ENCODE measurements around the gene ATP10D. TPM values are rescaled to one million over a fixed set of nuclear protein-coding genes. Genes with fewer than 3 reads are reported as not detected.
A peak's percentile ranks its signal among the peaks of the same experiment; 100 is the strongest.

Gene ATP10D
- total RNA-seq, 1 donor = 50.0 TPM

GRCh38 chr4:47570816-47571215 is 85.7 kb downstream of the ATP10D start:
- no peak for TF ChIP-seq CTCF (IDR thresholded peaks at IDR 0.05; ENCODE audit: insufficient read depth, low read length)
- DNase-seq (ENCODE audit: low read depth) = no peak
- no peak overlapping the region for H3K4me3 ChIP-seq (ENCODE audit: low read depth, low read length)

- DNase-seq (ENCODE audit: low read depth) = no peak
- no peak overlapping the region for H3K4me3 ChIP-seq (ENCODE audit: low read depth, low read length)
- TF ChIP-seq CTCF (IDR thresholded peaks at IDR 0.05; ENCODE audit: insufficient read depth, low read length) = no peak
These were observed 87.9 kb downstream of the ATP10D start for GRCh38 chr4:47572981-47573380.

- peak; percentile 48 for DNase-seq (ENCODE audit: low read depth)
- no peak overlapping the region for H3K4me3 ChIP-seq (ENCODE audit: low read depth, low read length)
- no peak for TF ChIP-seq CTCF (IDR thresholded peaks at IDR 0.05; ENCODE audit: insufficient read depth, low read length)
These were observed 92.9 kb downstream of the ATP10D start for GRCh38 chr4:47577779-47578553.

- no peak for TF ChIP-seq CTCF (IDR thresholded peaks at IDR 0.05; ENCODE audit: insufficient read depth, low read length)
- H3K4me3 ChIP-seq (ENCODE audit: low read depth, low read length) = no peak overlapping the region
- DNase-seq (ENCODE audit: low read depth) = no peak
These were observed 94.2 kb downstream of the ATP10D start for GRCh38 chr4:47579235-47579634.

GRCh38 chr4:47590325-47590724 is 105.2 kb downstream of the ATP10D start:
- no peak for TF ChIP-seq CTCF (IDR thresholded peaks at IDR 0.05; ENCODE audit: insufficient read depth, low read length)
- no peak overlapping the region for H3K4me3 ChIP-seq (ENCODE audit: low read depth, low read length)
- DNase-seq (ENCODE audit: low read depth) = no peak

- no peak for TF ChIP-seq CTCF (IDR thresholded peaks at IDR 0.05; ENCODE audit: insufficient read depth, low read length)
- DNase-seq (ENCODE audit: low read depth) = no peak
These were observed 112.6 kb downstream of the ATP10D start for GRCh38 chr4:47597696-47598095.

GRCh38 chr4:47598320-47598719 is 113.2 kb downstream of the ATP10D start:
- no peak for TF ChIP-seq CTCF (IDR thresholded peaks at IDR 0.05; ENCODE audit: insufficient read depth, low read length)
- DNase-seq (ENCODE audit: low read depth) = no peak
- H3K4me3 ChIP-seq (ENCODE audit: low read depth, low read length) = no peak overlapping the region

More at GRCh38 chr4:47597696-47598095, 112.6 kb downstream of the ATP10D start:
- no peak overlapping the region for H3K4me3 ChIP-seq (ENCODE audit: low read depth, low read length)

Data from fibroblast of the aortic adventitia (primary cell).